ENCODE data around the gene USP44. TPM values are rescaled to one million over a fixed set of nuclear protein-coding genes. Genes with fewer than 3 reads are reported as not detected.

Gene USP44
- total RNA-seq, 1 experiment from 2014 or later = not detected

- Histone ChIP-seq H3K4me1 (ENCODE audit: insufficient read depth, low read length) (no peaks in the 10 kb centered on the region), H3K9me3 (ENCODE audit: low read length) (0 out of 2 replicates have a peak, but pooled peaks cover 5% of the 10 kb centered on the region), H3K36me3 (ENCODE audit: low read depth, low read length) (no peaks in the 10 kb centered on the region), H3F3A (ENCODE audit: low read length, unreplicated experiment) (no peaks in the 10 kb centered on the region), H4K20me1 (ENCODE audit: low read length) (no peaks in the 10 kb centered on the region), H3K79me2 (ENCODE audit: low read length) (no peaks in the 10 kb centered on the region), H3K4me2 (ENCODE audit: low read length) (no peak overlapping the region), H3K4me3 (ENCODE audit: low read length) (no peak overlapping the region), H3K27me3 (ENCODE audit: low read length) (no peaks in the 10 kb centered on the region), H3K9ac (ENCODE audit: low read length) (no peak overlapping the region), H3K27ac (ENCODE audit: low read length) (no peak overlapping the region), H3K9me2 (replicated peaks; ENCODE audit: low read length) (no peaks in the 10 kb centered on the region), H2AFZ (ENCODE audit: low read length) (no peak overlapping the region)
- ChIA-PET POLR2A (ENCODE audit: unreplicated experiment) (no interaction called here), CTCF (no interaction called here)
- ATAC-seq (no peak), DNase-seq (no peak)
- TF ChIP-seq EZH2 (IDR thresholded peaks at IDR 0.05; ENCODE audit: low read length, unreplicated experiment) (no peak), CTCF (conservative IDR thresholded peaks at IDR 0.05; ENCODE audit: low read depth, low read length) (no peak)
- intact Hi-C loops (cut with micrococcal nuclease) = no loop called here
- no TSS peak for BruUV-seq (replicated peaks)
Measured at GRCh38 chr12:95549392-95550084, 1.7 kb downstream of the USP44 start.

- DNase-seq = no peak
- Histone ChIP-seq H3K4me2 (ENCODE audit: low read length) (no peak overlapping the region), H3F3A (ENCODE audit: low read length, unreplicated experiment) (no peaks in the 10 kb centered on the region), H3K4me1 (ENCODE audit: insufficient read depth, low read length) (no peaks in the 10 kb centered on the region), H3K9ac (ENCODE audit: low read length) (no peak overlapping the region), H3K4me3 (ENCODE audit: low read length) (no peak overlapping the region), H3K27me3 (ENCODE audit: low read length) (no peaks in the 10 kb centered on the region), H3K9me2 (replicated peaks; ENCODE audit: low read length) (no peaks in the 10 kb centered on the region), H4K20me1 (ENCODE audit: low read length) (no peaks in the 10 kb centered on the region), H3K27ac (ENCODE audit: low read length) (no peak overlapping the region), H3K9me3 (ENCODE audit: low read length) (0 out of 2 replicates have a peak, but pooled peaks cover 5% of the 10 kb centered on the region), H3K79me2 (ENCODE audit: low read length) (no peaks in the 10 kb centered on the region), H2AFZ (ENCODE audit: low read length) (no peak overlapping the region), H3K36me3 (ENCODE audit: low read depth, low read length) (no peaks in the 10 kb centered on the region)
- ATAC-seq = no peak
- BruUV-seq (replicated peaks) = no TSS peak
- no peak for TF ChIP-seq EZH2phosphoT487 (IDR thresholded peaks at IDR 0.05; ENCODE audit: borderline replicate concordance, low read length)
- ChIA-PET POLR2A (ENCODE audit: unreplicated experiment) (no interaction called here), CTCF (no interaction called here)
- intact Hi-C loops (cut with micrococcal nuclease) = no loop called here
Measured at GRCh38 chr12:95548539-95549391, 2.5 kb downstream of the USP44 start.

GRCh38 chr12:95548056-95548538, 3.2 kb downstream of the USP44 start:
- 0 out of 2 replicates have a peak, but pooled peaks cover 5% of the 10 kb centered on the region for H3K9me3 ChIP-seq (ENCODE audit: low read length)
- no peak overlapping the region for H3K27ac ChIP-seq (ENCODE audit: low read length)
- H4K20me1 ChIP-seq (ENCODE audit: low read length) = no peaks in the 10 kb centered on the region
- H3K4me2 ChIP-seq (ENCODE audit: low read length) = no peak overlapping the region
- no peak overlapping the region for H3K4me3 ChIP-seq (ENCODE audit: low read length)
- ATAC-seq (no peak), DNase-seq (no peak)
- H3F3A ChIP-seq (ENCODE audit: low read length, unreplicated experiment) = no peaks in the 10 kb centered on the region
- ChIA-PET POLR2A (ENCODE audit: unreplicated experiment) (no interaction called here), CTCF (no interaction called here)
- BruUV-seq (replicated peaks) = no TSS peak
- no peaks in the 10 kb centered on the region for H3K9me2 ChIP-seq (replicated peaks; ENCODE audit: low read length)
- H3K9ac ChIP-seq (ENCODE audit: low read length) = no peak overlapping the region
- intact Hi-C loops (cut with micrococcal nuclease) = no loop called here
- H3K27me3 ChIP-seq (ENCODE audit: low read length) = no peaks in the 10 kb centered on the region
- no peaks in the 10 kb centered on the region for H3K4me1 ChIP-seq (ENCODE audit: insufficient read depth, low read length)
- no peaks in the 10 kb centered on the region for H3K79me2 ChIP-seq (ENCODE audit: low read length)
- TF ChIP-seq CTCF (conservative IDR thresholded peaks at IDR 0.05; ENCODE audit: low read depth, low read length) (no peak), EZH2 (IDR thresholded peaks at IDR 0.05; ENCODE audit: low read length, unreplicated experiment) (no peak), EZH2phosphoT487 (IDR thresholded peaks at IDR 0.05; ENCODE audit: borderline replicate concordance, low read length) (no peak)
- no peaks in the 10 kb centered on the region for H3K36me3 ChIP-seq (ENCODE audit: low read depth, low read length)
- H2AFZ ChIP-seq (ENCODE audit: low read length) = no peak overlapping the region

Measured in PC-3 (cell line).